ENCODE data around the gene TBXA2R.
A peak's percentile ranks its signal among the peaks of the same experiment; 100 is the strongest.

The TBXA2R gene

DNA sequence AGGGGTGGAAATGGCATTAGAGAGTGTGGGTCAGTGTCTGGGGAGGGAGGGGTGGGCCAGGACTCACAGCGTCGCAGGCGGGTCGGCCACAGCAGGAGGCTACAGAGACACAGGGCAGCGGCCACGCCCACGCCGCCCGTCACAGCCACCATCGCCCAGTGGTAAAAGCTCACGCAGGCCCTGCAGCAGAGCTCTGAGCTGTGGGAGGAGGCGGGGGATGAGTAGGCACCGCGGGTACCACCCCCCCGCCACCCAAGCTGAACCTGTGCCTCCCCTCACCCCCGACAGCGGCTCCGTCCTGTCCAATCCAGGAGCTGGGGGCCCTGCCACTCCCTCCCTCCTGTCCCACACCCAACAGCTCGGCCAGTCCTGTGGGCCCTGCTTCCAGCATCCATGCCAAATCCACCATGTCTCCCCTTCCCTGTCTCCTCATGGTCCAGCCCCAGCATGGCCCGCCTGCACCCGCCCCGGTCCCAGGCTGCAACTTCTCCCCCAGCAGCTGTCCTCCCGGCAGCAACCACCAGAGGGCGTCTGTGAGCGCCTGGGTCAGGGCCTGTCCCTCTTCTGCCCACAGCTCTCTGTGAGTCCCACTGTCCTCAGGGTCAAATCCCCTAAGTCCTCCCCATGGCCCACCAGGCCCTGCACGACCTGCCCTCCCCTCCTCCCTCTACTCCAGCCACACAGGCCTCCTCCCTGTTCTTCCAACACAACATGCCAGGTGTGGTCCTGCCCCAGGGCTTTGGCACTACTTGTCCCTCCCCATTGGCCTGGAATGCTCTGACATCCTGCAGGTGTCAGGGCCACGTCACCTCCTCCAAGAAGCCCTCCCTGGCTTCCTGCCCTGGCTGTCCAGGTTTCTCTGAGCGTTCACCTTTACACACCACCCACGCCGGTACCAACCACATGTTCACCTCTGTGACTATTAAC is 61.7 kb downstream of the TBXA2R start:
- Histone ChIP-seq H3K27ac (replicated peaks) (no peak overlapping the region), H3K27me3 (ENCODE audit: insufficient read depth, poor library complexity, severe bottlenecking) (no peaks in the 10 kb centered on the region), H3K4me3 (replicated peaks; ENCODE audit: insufficient read depth, low read length) (no peak overlapping the region)
- TF ChIP-seq SPI1 (IDR thresholded peaks at IDR 0.05; ENCODE audit: borderline replicate concordance, low read depth): no peak
- TF ChIP-seq, protein P1, sequence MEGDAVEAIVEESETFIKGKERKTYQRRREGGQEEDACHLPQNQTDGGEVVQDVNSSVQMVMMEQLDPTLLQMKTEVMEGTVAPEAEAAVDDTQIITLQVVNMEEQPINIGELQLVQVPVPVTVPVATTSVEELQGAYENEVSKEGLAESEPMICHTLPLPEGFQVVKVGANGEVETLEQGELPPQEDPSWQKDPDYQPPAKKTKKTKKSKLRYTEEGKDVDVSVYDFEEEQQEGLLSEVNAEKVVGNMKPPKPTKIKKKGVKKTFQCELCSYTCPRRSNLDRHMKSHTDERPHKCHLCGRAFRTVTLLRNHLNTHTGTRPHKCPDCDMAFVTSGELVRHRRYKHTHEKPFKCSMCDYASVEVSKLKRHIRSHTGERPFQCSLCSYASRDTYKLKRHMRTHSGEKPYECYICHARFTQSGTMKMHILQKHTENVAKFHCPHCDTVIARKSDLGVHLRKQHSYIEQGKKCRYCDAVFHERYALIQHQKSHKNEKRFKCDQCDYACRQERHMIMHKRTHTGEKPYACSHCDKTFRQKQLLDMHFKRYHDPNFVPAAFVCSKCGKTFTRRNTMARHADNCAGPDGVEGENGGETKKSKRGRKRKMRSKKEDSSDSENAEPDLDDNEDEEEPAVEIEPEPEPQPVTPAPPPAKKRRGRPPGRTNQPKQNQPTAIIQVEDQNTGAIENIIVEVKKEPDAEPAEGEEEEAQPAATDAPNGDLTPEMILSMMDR (IDR thresholded peaks at IDR 0.05; ENCODE audit: insufficient read depth, low read length): peak; percentile 86
- DNase-seq (ENCODE audit: low read depth in 1 of 2, low spot score in 1 of 2): peak in 1 of 2 experiments; percentile 71
